OCI-LY3 (cell line): ENCODE results near the gene DSG1.
"Not testable (repeated sequence)": the region's sequence is repeated elsewhere in the genome, so short reads cannot be mapped to it uniquely, and the experiment has no call there.

Source experiments
- H2AFZ ChIP-seq: fragments of 200-600, 300-600 bp; shearing (Covaris generic); 2 replicates; pipeline ENCODE4 v1.6.0; 2014; ENCODE audit warnings: antibody characterized with exemption, low read depth, low read length
- H3K27ac ChIP-seq: fragments of 200-600, 300-600 bp; sonication (generic); 2 replicates; pipeline ENCODE4 v1.5.1; 2014; ENCODE audit warnings: mild to moderate bottlenecking, low read length, moderate library complexity, mixed read lengths
- H3K27me3 ChIP-seq: fragments of 200-600, 300-600 bp; sonication (generic); 2 replicates; pipeline ENCODE4 v1.6.1; 2014; ENCODE audit warnings: low read depth, low read length, mixed read lengths
- H3K36me3 ChIP-seq: fragments of 200-600, 300-600 bp; sonication (generic); replicated peaks from 2 replicates; pipeline ENCODE3; 2014; ENCODE audit warnings: low read depth, low read length, mixed read lengths
- H3K4me1 ChIP-seq: fragments of 300-600, 200-600 bp; sonication (generic); 2 replicates; pipeline ENCODE4 v1.6.1; 2014; ENCODE audit warnings: low read length, mixed read lengths
- H3K4me2 ChIP-seq: fragments of 200-600, 300-600 bp; sonication (generic); 2 replicates; pipeline ENCODE4 v1.6.1; 2014; ENCODE audit warnings: low read length, mixed read lengths
- H3K4me3 ChIP-seq: fragments of 300-600, 200-600 bp; sonication (generic); 2 replicates; pipeline ENCODE4 v1.5.1; 2014; ENCODE audit warnings: antibody characterized with exemption, mild to moderate bottlenecking, low read length, moderate library complexity
- H3K79me2 ChIP-seq: fragments of 300-600, 200-600 bp; shearing (Covaris generic); 2 replicates; pipeline ENCODE4 v1.6.1; 2014; ENCODE audit warnings: mild to moderate bottlenecking, low read length, mixed read lengths
- H3K9ac ChIP-seq: fragments of 300-600, 200-600 bp; shearing (Covaris generic); 2 replicates; pipeline ENCODE4 v1.6.0; 2014; ENCODE audit warnings: mild to moderate bottlenecking, low read length, moderate library complexity
- H3K9me3 ChIP-seq: fragments of 200-600, 300-600 bp; shearing (Covaris generic); 2 replicates; pipeline ENCODE4 v1.6.1; 2014; ENCODE audit warnings: low read length, mixed read lengths; ENCODE audit not compliant: insufficient read depth
- H4K20me1 ChIP-seq: fragments of 200-600, 300-600 bp; sonication (generic); 2 replicates; pipeline ENCODE4 v1.6.1; 2016; ENCODE audit warnings: low read length, mixed read lengths; ENCODE audit not compliant: insufficient read depth
- EZH2phosphoT487 ChIP-seq: fragments of 200-600 bp; shearing (Covaris generic); IDR thresholded peaks from 2 replicates; pipeline ENCODE4 v1.6.1; 2018; ENCODE audit warnings: antibody characterized with exemption, mixed run types, low read depth
- TF ChIP-seq, protein P1 (sequence below): fragments of 200-600, 300-600 bp; sonication (generic); IDR thresholded peaks from 2 replicates; pipeline ENCODE4 v1.5.1; 2014; ENCODE audit warnings: antibody characterized with exemption, low read length, low read depth

The DSG1 gene

DNA sequence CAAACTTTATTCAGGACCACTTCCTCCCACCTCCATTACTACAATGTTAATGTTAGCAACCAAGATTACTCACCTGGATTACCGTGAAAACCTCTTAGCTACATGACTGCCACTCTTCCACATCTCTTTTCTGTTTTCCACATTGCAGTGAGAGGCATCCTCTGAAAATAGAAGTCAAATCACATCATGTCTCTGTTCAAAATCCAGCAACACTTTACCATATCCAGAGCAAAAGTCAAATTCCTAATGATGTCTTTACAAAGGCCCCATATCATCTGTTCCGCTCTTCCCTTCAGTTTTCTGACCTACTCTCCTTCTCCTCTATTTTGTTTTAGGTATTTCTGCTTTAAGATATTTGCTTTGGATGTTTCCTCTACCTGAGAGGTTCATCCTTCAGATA is 37.5 kb upstream of the DSG1 start:
- Histone ChIP-seq H2AFZ (no peak overlapping the region), H3K27ac (no peak overlapping the region), H3K4me3 (no peak overlapping the region), H3K4me2 (no peak overlapping the region), H3K36me3 (no peaks in the 10 kb centered on the region), H3K27me3 (no peaks in the 10 kb centered on the region), H3K9me3 (no peaks in the 10 kb centered on the region), H4K20me1 (no peaks in the 10 kb centered on the region), H3K79me2 (no peaks in the 10 kb centered on the region), H3K4me1 (peaks cover 5% of the 10 kb centered on the region), H3K9ac (no peak overlapping the region)
- TF ChIP-seq EZH2phosphoT487, result no peak
- TF ChIP-seq, protein P1, sequence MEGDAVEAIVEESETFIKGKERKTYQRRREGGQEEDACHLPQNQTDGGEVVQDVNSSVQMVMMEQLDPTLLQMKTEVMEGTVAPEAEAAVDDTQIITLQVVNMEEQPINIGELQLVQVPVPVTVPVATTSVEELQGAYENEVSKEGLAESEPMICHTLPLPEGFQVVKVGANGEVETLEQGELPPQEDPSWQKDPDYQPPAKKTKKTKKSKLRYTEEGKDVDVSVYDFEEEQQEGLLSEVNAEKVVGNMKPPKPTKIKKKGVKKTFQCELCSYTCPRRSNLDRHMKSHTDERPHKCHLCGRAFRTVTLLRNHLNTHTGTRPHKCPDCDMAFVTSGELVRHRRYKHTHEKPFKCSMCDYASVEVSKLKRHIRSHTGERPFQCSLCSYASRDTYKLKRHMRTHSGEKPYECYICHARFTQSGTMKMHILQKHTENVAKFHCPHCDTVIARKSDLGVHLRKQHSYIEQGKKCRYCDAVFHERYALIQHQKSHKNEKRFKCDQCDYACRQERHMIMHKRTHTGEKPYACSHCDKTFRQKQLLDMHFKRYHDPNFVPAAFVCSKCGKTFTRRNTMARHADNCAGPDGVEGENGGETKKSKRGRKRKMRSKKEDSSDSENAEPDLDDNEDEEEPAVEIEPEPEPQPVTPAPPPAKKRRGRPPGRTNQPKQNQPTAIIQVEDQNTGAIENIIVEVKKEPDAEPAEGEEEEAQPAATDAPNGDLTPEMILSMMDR, result no peak

DNA sequence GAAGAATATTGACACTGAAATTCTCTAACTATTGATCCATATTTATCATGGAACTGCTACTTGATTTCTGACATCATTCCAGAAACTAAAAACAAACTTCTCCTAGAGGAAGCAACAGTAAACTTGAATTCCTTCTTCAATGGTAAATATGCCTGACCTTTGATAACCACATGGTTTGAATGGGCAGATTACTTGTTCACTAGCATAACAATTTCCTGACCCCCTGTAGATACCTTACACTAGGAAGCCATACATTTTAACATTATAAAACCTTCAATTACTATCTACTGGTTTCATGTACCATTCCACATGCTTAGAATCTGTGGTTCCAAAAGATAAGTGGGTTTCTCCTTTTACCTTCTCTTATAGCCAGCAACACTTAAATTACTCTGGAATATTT is 36.5 kb upstream of the DSG1 start:
- Histone ChIP-seq H2AFZ (no peak overlapping the region), H3K4me2 (no peak overlapping the region), H4K20me1 (no peaks in the 10 kb centered on the region), H3K79me2 (no peaks in the 10 kb centered on the region), H3K4me1 (no peaks in the 10 kb centered on the region), H3K36me3 (no peaks in the 10 kb centered on the region), H3K9ac (no peak overlapping the region), H3K27ac (no peak overlapping the region), H3K27me3 (no peaks in the 10 kb centered on the region), H3K9me3 (no peaks in the 10 kb centered on the region), H3K4me3 (no peak overlapping the region)
- TF ChIP-seq EZH2phosphoT487, result no peak
- TF ChIP-seq, protein P1, result no peak

DNA sequence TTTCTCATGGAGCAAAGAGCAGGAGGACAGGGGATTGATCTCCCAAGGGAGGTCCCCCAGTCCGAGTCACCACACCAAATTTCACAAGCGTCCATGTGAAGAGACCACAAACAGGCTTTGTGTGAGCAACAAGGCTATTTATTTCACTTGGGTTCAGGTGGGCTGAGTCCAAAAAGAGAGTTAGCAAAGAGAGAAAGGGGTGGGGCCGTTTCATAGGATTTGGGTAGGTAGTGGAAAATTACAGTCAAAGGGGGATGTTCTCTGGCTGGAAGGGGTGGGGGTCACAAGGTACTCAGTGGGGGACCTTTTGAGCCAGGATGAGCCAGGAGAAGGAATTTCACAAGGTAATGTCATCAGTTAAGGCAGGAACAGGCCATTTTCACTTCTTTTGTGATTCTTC is 28.5 kb upstream of the DSG1 start:
- not testable (repeated sequence) for H3K9ac ChIP-seq, H3K36me3 ChIP-seq, H3K4me2 ChIP-seq, H2AFZ ChIP-seq, H3K9me3 ChIP-seq, H3K4me3 ChIP-seq, H4K20me1 ChIP-seq, H3K79me2 ChIP-seq, H3K27me3 ChIP-seq, H3K27ac ChIP-seq, H3K4me1 ChIP-seq

DNA sequence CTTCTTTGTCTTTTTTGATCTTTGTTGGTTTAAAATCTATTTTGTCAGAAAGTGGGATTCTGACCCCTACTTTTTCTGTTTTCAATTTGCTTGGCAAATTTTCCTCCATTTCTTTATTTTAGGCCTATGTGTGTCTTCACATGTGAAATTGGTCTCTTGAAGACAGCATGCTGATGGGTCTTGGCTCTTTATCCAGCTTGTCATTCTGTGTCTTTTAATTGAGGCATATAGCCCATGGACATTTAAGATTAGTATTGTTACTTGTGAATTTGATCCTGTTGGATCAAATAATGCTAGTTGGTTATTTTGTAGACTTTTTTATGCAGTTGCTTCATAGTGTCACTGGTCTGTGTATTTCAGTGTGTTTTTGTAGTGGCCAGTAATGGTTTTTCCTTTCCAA is 26.3 kb upstream of the DSG1 start:
- Histone ChIP-seq H3K4me2 (no peak overlapping the region), H3K79me2 (no peaks in the 10 kb centered on the region), H2AFZ (no peak overlapping the region), H3K4me3 (no peak overlapping the region), H3K9ac (no peak overlapping the region), H4K20me1 (no peaks in the 10 kb centered on the region), H3K27ac (no peak overlapping the region), H3K36me3 (no peaks in the 10 kb centered on the region), H3K4me1 (no peaks in the 10 kb centered on the region), H3K27me3 (no peaks in the 10 kb centered on the region), H3K9me3 (peaks cover 7% of the 10 kb centered on the region; the same call in 1 of the 2 replicates)
- TF ChIP-seq EZH2phosphoT487, result no peak
- TF ChIP-seq, protein P1, result no peak

DNA sequence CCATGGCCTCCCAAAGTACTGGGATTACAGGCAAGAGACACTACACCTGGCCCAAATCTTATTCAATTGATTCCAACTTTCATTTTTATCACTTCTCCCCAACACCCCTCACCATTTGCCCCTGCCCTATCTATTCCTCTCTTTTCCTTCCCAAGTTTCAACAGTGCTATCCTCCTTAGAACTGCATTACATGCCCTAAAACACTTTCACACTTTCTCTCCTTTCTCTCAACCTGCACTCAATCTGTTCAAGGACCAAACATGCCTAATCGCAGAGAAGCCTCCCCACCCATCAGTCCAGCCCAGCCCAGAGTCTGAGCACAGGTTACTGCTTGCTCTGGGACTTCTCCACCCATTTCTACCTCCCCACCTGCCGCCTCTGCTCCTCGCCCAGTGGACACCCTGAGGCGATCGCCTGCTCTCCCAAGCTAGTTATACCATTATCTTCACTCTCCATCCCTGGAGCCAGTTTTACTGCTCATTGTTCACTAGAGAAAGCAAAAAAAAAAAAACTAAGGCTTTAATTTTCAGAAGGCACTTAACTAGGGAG is 23.7 kb upstream of the DSG1 start:
- H4K20me1 ChIP-seq, result no peaks in the 10 kb centered on the region
- H2AFZ ChIP-seq, result no peak overlapping the region
- peaks cover 7% of the 10 kb centered on the region; the same call in 1 of the 2 replicates for H3K9me3 ChIP-seq
- TF ChIP-seq, protein P1, result no peak
- no peak for TF ChIP-seq EZH2phosphoT487
- H3K27ac ChIP-seq, result no peak overlapping the region
- no peaks in the 10 kb centered on the region for H3K4me1 ChIP-seq
- no peaks in the 10 kb centered on the region for H3K79me2 ChIP-seq
- no peak overlapping the region for H3K9ac ChIP-seq
- H3K36me3 ChIP-seq, result no peaks in the 10 kb centered on the region
- no peak overlapping the region for H3K4me2 ChIP-seq
- H3K27me3 ChIP-seq, result no peaks in the 10 kb centered on the region
- no peak overlapping the region for H3K4me3 ChIP-seq
